ENCODE results near the gene DCUN1D2.

DNA sequence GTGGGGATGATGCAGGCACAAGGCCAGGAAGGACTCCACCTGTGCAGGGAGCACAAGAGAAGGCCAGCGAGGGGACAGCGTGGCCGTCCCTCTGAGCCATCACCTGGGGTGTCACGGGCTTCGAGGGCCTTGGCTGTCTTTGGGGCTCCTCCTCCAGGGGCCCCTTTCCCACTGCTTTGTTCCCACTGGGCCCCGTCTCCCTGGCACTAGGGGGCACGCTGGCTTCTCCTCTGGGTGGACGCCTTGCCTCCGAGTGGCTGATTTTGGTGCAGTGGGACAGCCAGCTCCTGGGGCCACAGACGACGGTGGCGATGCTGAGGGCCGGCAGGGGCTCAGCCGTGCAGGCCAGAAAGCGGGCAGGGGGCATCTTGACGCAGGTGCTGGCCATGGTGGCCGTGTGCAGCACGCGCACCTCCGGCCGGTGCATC is 83.4 kb downstream of the DCUN1D2 start:
- TF ChIP-seq, protein P1, sequence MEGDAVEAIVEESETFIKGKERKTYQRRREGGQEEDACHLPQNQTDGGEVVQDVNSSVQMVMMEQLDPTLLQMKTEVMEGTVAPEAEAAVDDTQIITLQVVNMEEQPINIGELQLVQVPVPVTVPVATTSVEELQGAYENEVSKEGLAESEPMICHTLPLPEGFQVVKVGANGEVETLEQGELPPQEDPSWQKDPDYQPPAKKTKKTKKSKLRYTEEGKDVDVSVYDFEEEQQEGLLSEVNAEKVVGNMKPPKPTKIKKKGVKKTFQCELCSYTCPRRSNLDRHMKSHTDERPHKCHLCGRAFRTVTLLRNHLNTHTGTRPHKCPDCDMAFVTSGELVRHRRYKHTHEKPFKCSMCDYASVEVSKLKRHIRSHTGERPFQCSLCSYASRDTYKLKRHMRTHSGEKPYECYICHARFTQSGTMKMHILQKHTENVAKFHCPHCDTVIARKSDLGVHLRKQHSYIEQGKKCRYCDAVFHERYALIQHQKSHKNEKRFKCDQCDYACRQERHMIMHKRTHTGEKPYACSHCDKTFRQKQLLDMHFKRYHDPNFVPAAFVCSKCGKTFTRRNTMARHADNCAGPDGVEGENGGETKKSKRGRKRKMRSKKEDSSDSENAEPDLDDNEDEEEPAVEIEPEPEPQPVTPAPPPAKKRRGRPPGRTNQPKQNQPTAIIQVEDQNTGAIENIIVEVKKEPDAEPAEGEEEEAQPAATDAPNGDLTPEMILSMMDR (IDR thresholded peaks at IDR 0.05) = no peak
- TF ChIP-seq POLR2AphosphoS5 (IDR thresholded peaks at IDR 0.05) (no peak), POLR2A (IDR thresholded peaks at IDR 0.05) (no peak), EP300 (IDR thresholded peaks at IDR 0.05; ENCODE audit: low read depth) (no peak)

Measured in transverse colon (tissue), 4 donors.